ENCODE results near the gene FHL3. TPM values are rescaled to one million over a fixed set of nuclear protein-coding genes. Genes with fewer than 3 reads are reported as not detected.
A peak's percentile ranks its signal among the peaks of the same experiment; 100 is the strongest.

The FHL3 gene
- total and polyA plus RNA-seq, 9 of the 15 experiments (the other 6 are each of a cell fraction or from before 2014, with no cell fraction given) = 6.1 to 144 (median 34.1) TPM

- peak; percentile 58; the same call in 1 of the 2 replicates for TF ChIP-seq ZBTB2 (IDR thresholded peaks at IDR 0.05)
- peak; percentile 43; the same call in 1 of the 2 replicates for TF ChIP-seq SMARCA5 (IDR thresholded peaks at IDR 0.05)
- no peak for TF ChIP-seq PCBP2 (IDR thresholded peaks at IDR 0.05; ENCODE audit: low read depth, low read length, poor library complexity, severe bottlenecking)
- TF ChIP-seq BRD9 (IDR thresholded peaks at IDR 0.05; ENCODE audit: low read depth, partially characterized antibody) = peak; percentile 70
- TF ChIP-seq JUNB (CRISPR knock-in tag; conservative IDR thresholded peaks at IDR 0.05) = peak; percentile 76; the same call in 1 of the 2 replicates
- peak; percentile 92 for TF ChIP-seq ZBTB7A (IDR thresholded peaks at IDR 0.05; ENCODE audit: borderline replicate concordance, control insufficient read depth, low read depth, low read length)
- peak; percentile 68 for TF ChIP-seq CUX1 (CRISPR knock-in tag; IDR thresholded peaks at IDR 0.05)
- 0 out of 2 replicates have a peak, but pooled peaks have one; percentile 12 for TF ChIP-seq ARID2 (IDR thresholded peaks at IDR 0.05)
- peak; percentile 70 for TF ChIP-seq ETS2 (tag; IDR thresholded peaks at IDR 0.05; ENCODE audit: borderline replicate concordance, poor library complexity, severe bottlenecking)
- 0 out of 2 replicates have a peak, but pooled peaks have one; percentile 3 for TF ChIP-seq PTTG1 (tag; IDR thresholded peaks at IDR 0.05; ENCODE audit: low read depth)
- TF ChIP-seq ZNF551 (CRISPR knock-in tag; IDR thresholded peaks at IDR 0.05) = no peak
- TF ChIP-seq NFE2 (IDR thresholded peaks at IDR 0.05; ENCODE audit: low read depth) = peak; percentile 42
- peak; percentile 77 for TF ChIP-seq ESRRA (IDR thresholded peaks at IDR 0.05; ENCODE audit: borderline replicate concordance, low read depth)
- no peak for TF ChIP-seq CC2D1A (IDR thresholded peaks at IDR 0.05)
- TF ChIP-seq TBL1XR1 (IDR thresholded peaks at IDR 0.05; ENCODE audit: low read length in 2 of 2) = peak; percentile 62 to 95; a peak in 3 of 4 replicates
- TF ChIP-seq ZC3H4 (CRISPR knock-in tag; IDR thresholded peaks at IDR 0.05; ENCODE audit: borderline replicate concordance) = no peak
- TF ChIP-seq TBP (optimal IDR thresholded peaks at IDR 0.05; ENCODE audit: low read depth, low read length) = peak; percentile 53
- no peak for TF ChIP-seq THRB (CRISPR knock-in tag; conservative IDR thresholded peaks at IDR 0.05)
- TF ChIP-seq CBFA2T2 (conservative IDR thresholded peaks at IDR 0.05) = peak; percentile 82
- no peak for TF ChIP-seq NFXL1 (CRISPR knock-in tag; IDR thresholded peaks at IDR 0.05)
- no peak for TF ChIP-seq STAT5B (CRISPR knock-in tag; IDR thresholded peaks at IDR 0.05)
Observed at GRCh38 chr1:37999430-38000232, 5.7 kb downstream of the FHL3 start (continued).
